ENCODE measurements around the gene JPT2.

The JPT2 gene

GRCh38 chr16:1653023-1653422 is 25.1 kb upstream of the JPT2 start:
- no peak for DNase-seq

GRCh38 chr16:1654505-1655268 is 23.4 kb upstream of the JPT2 start:
- DNase-seq: no peak

- DNase-seq: no peak
Observed at GRCh38 chr16:1655269-1655807, 22.7 kb upstream of the JPT2 start.

GRCh38 chr16:1655909-1656807 is 21.9 kb upstream of the JPT2 start:
- DNase-seq: no peak

GRCh38 chr16:1656808-1657617 is 21.1 kb upstream of the JPT2 start:
- peak; percentile 94 for DNase-seq

GRCh38 chr16:1657841-1658240 is 20.2 kb upstream of the JPT2 start:
- no peak for DNase-seq

- no peak for DNase-seq
Observed at GRCh38 chr16:1659031-1659430, 19.0 kb upstream of the JPT2 start.

- no peak for DNase-seq
Observed at GRCh38 chr16:1661826-1662225, 16.3 kb upstream of the JPT2 start.

GRCh38 chr16:1662543-1662942 is 15.5 kb upstream of the JPT2 start:
- no peak for DNase-seq

GRCh38 chr16:1665829-1666228 is 12.2 kb upstream of the JPT2 start:
- DNase-seq: no peak

GRCh38 chr16:1666316-1666715 is 11.8 kb upstream of the JPT2 start:
- DNase-seq: no peak

- no peak for DNase-seq
Observed at GRCh38 chr16:1667271-1667670, 10.8 kb upstream of the JPT2 start.

- DNase-seq: no peak
Observed at GRCh38 chr16:1667916-1668315, 10.2 kb upstream of the JPT2 start.

- no peak for DNase-seq
Observed at GRCh38 chr16:1668612-1669319, 9.3 kb upstream of the JPT2 start.

GRCh38 chr16:1669698-1670097 is 8.4 kb upstream of the JPT2 start:
- DNase-seq: no peak

GRCh38 chr16:1670371-1670770 is 7.7 kb upstream of the JPT2 start:
- DNase-seq: no peak

GRCh38 chr16:1670866-1671265 is 7.2 kb upstream of the JPT2 start:
- DNase-seq: no peak

GRCh38 chr16:1673424-1674151 is 4.5 kb upstream of the JPT2 start:
- no peak for DNase-seq

- no peak for DNase-seq
Observed at GRCh38 chr16:1674306-1674705, 3.8 kb upstream of the JPT2 start.

GRCh38 chr16:1674751-1675664 is 3.1 kb upstream of the JPT2 start:
- no peak for DNase-seq

GRCh38 chr16:1676661-1677060 is 1.4 kb upstream of the JPT2 start:
- no peak for DNase-seq

Data from hematopoietic multipotent progenitor cell treated with erythropoietin and hydrocortisone succinate and interleukin-3 and kit ligand, for 8 days (in vitro differentiated cells).